NCI-H69 (cell line): ENCODE measurements around the gene PLIN4.

Source experiments
- DNase-seq: peaks from one replicate; lab custom pipeline; 2025; lab: John Stamatoyannopoulos, UW

PLIN4 gene

DNA sequence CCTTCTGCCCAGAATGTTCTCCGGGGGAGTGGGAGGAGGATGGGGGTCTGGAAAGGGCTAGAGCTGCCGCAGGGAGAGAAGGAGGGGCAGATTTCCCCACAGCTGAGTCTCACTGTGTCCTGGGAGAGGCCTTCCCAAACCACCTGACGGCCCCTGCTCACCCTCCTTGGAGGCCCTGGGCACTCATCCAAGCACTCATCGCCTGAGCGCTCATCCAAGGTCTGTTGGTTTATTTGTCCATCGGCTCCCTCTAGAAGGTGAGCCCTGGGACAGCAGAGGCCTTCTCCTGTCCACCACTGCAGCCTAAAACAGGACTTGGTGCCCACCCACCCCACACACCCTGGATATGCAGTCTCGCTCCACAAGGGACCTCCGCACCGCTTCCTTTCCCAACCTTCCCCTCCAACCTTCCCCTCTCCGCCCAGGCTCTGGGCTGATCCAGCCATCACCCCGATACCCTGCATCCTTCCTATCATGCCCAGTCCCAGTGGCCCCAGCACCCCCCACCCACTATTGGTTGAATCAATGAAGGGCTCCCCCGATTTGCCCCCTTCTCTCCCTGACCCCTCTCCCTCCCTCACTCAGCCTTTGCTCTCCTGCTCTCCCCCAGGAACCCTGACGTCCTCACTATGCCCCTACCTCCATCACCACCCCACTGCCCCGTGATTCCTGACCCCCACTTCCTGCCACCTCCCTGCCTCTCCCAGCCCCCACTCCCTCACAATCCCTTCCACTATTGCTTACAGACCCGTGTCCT is 62.4 kb downstream of the PLIN4 start:
- peak; percentile 49 for DNase-seq

DNA sequence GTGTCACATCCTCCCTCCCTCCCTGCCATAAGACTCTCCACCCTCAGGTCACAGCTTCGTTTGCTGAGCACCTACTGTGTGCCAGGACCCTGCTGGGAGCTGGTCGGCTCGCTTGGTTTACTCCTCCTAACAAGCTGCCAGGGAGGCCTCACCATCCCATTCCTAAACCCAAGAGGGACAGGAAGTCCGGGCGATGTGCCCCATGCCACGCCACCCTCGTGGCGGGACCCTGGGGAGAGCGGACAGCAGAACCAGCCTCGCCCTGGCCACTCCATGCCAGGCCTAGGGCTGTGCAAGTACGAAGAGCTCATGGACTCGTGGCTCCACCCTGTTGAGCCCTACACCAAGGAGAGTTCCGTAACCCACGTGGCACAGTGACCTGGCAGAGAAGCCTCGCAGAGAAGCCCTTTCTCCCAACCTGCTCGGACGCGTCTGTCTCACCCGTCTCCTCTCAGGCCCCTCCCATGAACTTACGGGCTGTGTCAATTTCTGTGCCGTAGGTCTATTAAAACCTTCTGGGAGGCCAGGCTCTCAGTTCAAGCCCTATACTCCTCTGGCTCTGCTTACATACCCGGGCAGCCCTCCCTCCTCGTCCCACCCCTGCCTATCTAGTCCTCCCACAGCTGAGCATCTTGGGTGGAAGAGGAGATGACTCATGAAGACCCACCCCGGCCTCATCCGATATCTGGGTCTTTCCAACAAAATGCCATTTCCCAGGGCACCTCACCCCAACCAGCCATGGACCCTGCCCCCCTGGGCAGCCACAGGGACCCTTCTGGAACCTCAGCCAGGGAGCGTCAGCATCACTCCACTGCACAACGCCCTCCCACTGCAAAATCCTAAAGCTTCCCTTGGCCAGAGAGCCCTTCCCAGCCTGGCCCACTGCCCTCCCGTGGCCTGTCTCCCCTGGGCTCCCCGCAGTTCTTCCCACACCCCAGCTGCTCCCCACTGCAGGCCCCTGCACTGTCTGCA is 63.3 kb downstream of the PLIN4 start:
- DNase-seq = no peak

DNA sequence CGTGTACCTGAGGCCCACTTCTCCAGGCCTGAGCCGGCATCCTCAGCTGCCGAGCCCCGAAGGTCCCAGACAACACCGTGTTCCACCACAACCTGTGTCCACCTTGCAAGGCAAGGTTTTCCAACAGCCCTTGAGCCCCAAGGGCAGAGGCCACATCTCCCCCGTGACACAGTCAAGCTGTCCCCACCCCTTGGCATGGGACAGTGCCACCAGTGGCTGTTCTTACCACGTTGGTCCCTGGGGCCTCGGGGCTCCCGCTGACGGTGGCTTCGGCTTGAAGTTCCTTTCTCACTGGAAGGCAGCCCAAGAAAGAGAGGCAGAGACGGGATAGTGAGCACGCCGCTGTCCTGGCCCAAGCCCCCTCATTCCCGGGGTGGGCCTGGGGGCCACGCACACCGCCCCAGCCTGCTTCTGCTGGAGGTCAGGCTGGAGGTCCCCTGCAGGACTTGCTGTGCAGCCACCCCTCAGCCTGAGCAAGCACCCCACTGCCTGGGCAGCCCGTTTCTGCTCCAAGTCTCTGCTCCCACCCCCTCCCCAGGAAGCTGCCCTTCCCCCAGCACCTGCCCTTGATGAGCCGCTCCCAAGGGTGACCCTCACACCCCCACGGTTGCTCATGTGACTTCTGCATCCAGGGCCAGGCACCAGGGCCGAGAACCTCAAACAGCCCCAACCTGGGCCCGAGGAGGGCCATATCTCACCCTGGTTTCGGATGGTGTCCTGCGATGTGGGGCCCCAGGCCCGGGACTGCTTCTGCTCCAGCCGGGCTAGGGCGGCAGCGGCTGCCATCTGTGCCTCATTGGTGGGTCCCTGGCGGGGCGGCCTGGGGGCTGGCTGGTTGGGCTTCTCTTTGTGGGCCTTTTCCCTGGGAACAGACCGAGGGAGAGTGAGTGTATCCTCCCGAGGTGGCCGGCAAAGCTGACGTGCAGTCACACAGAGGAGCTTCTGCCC is 64.8 kb downstream of the PLIN4 start:
- DNase-seq = no peak

DNA sequence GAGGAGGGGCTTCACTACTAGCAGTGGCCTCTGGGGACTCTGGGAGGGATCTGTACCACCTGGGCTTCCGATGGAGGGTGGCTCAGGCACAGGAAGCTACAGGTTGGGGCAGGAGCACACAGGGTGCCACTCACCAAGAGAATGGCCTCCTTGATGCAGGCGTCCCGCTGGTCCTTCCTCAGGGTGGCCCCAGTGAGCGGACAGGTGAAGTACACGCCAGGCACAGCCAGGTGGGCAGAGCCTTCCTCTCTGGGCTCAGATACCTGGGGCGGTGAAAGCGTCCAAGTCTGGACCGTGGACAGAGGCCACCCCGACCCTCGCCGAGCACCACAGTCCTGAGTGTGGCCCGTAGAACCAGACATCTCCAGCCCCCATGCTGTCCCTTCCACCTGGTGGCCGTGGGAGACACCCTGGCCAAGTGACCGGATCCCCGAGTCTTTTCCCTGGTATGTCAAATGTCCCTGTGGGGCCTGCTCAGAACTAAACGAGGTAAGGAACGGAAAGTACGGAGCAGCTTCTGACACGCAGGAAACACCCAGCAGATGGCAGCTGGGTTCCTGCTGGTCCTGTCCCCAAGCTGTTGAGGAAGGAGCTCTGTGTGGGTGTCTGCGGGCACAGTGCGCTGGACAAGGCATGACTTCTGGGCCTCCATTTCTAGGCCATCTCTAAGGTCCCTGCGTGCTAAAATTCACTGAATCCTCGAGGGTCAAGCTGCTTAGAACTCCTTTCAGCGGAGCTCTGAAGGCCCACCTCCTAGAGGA is 65.9 kb downstream of the PLIN4 start:
- DNase-seq = no peak
